ENCODE data around the gene CIAO3. TPM values are rescaled to one million over a fixed set of nuclear protein-coding genes. Genes with fewer than 3 reads are reported as not detected.
A peak's percentile ranks its signal among the peaks of the same experiment; 100 is the strongest.

Gene CIAO3
- total RNA-seq, 2 experiments from 2014 or later = 31.8 to 32.2 TPM

- peak overlapping the region; percentile 84 for H3K4me3 Mint-ChIP-seq
- intact Hi-C loops (cut with micrococcal nuclease) = no loop called here
- H3K4me1 Mint-ChIP-seq (ENCODE audit: low read depth) = peaks cover 14% of the 10 kb centered on the region
- ChIA-PET POLR2A (interaction anchor here (0.6 to 1.7 kb wide), 2 partner anchors 9 to 615 kb away, joined by 3 to 12 read pairs; partner anchors contain the start of gene STUB1), CTCF (interaction anchor here (1.1 kb wide), 1 partner anchor 23 kb away, joined by 3 read pairs; no protein-coding TSS in a partner anchor)
- no peaks in the 10 kb centered on the region for H3K9me3 Mint-ChIP-seq
- DNase-seq = no peak
- H3K27me3 Mint-ChIP-seq = no peaks in the 10 kb centered on the region
- peak overlapping the region; percentile 81 for H3K27ac Mint-ChIP-seq
- H3K36me3 Mint-ChIP-seq = peaks cover 4% of the 10 kb centered on the region
Observed at GRCh38 chr16:689175-689897, 51.5 kb downstream of the CIAO3 start.

- POLR2A ChIA-PET = no interaction called here
- no peaks in the 10 kb centered on the region for H3K27me3 Mint-ChIP-seq
- intact Hi-C loops (cut with micrococcal nuclease) = no loop called here
- peaks cover 21% of the 10 kb centered on the region for H3K4me1 Mint-ChIP-seq (ENCODE audit: low read depth)
- no peaks in the 10 kb centered on the region for H3K9me3 Mint-ChIP-seq
- peaks cover 8% of the 10 kb centered on the region for H3K36me3 Mint-ChIP-seq
- H3K27ac Mint-ChIP-seq = no peak overlapping the region
- no peak for DNase-seq
- CTCF ChIA-PET = interaction anchor here (0.7 kb wide), 1 partner anchor 20 kb away, joined by 3 read pairs; the partner anchor contains the start of gene RHOT2
- H3K4me3 Mint-ChIP-seq = no peak overlapping the region
Observed at GRCh38 chr16:687499-687898, 53.3 kb downstream of the CIAO3 start.

- no peak for DNase-seq
- Mint-ChIP-seq H3K36me3 (peaks cover 15% of the 10 kb centered on the region), H3K4me1 (ENCODE audit: low read depth) (peaks cover 30% of the 10 kb centered on the region), H3K9me3 (no peaks in the 10 kb centered on the region), H3K4me3 (no peak overlapping the region), H3K27me3 (no peaks in the 10 kb centered on the region), H3K27ac (no peak overlapping the region)
- ChIA-PET POLR2A (no interaction called here), CTCF (interaction anchor here (0.8 kb wide), 1 partner anchor 10 kb away, joined by 3 read pairs; no protein-coding TSS in a partner anchor)
- intact Hi-C loops (cut with micrococcal nuclease) = no loop called here
Observed at GRCh38 chr16:686459-687260, 54.1 kb downstream of the CIAO3 start.

GRCh38 chr16:685967-686366 is 54.8 kb downstream of the CIAO3 start:
- Mint-ChIP-seq H3K27me3 (no peaks in the 10 kb centered on the region), H3K36me3 (peaks cover 20% of the 10 kb centered on the region), H3K9me3 (no peaks in the 10 kb centered on the region), H3K4me1 (ENCODE audit: low read depth) (peaks cover 37% of the 10 kb centered on the region), H3K4me3 (no peak overlapping the region), H3K27ac (no peak overlapping the region)
- intact Hi-C loops (cut with micrococcal nuclease) = loop anchor here (2.0 kb wide), 1 partner anchor 49 kb away; the partner anchor contains the start of gene METTL26
- ChIA-PET CTCF (interaction anchor here (0.8 kb wide), 1 partner anchor 10 kb away, joined by 3 read pairs; no protein-coding TSS in a partner anchor), POLR2A (no interaction called here)
- no peak for DNase-seq

GRCh38 chr16:684961-685696 is 55.7 kb downstream of the CIAO3 start:
- intact Hi-C loops (cut with micrococcal nuclease) = loop anchor here (2.0 to 5.0 kb wide), 2 partner anchors 48 to 98 kb away; partner anchors contain the start of gene METTL26
- H3K4me3 Mint-ChIP-seq = no peak overlapping the region

GRCh38 chr16:684071-684794 is 56.6 kb downstream of the CIAO3 start, which contains the start of gene JMJD8:
Gene JMJD8, minus strand, starts transcription at chr16:684334. Its CDS starts 15 bp downstream, at chr16:684319.
- Mint-ChIP-seq H3K27me3 (no peaks in the 10 kb centered on the region), H3K9me3 (no peaks in the 10 kb centered on the region), H3K4me3 (peak within 1 kb of the TSS; percentile 82), H3K36me3 (peaks cover 21% of the 10 kb centered on the region), H3K4me1 (ENCODE audit: low read depth) (peaks cover 37% of the 10 kb centered on the region), H3K27ac (peak within 1 kb of the TSS; percentile 74)
- peak; percentile 98 for DNase-seq
- intact Hi-C loops (cut with micrococcal nuclease) = loop anchor here (2.0 to 5.0 kb wide), 2 partner anchors 47 to 97 kb away; partner anchors contain the start of gene METTL26
- CTCF ChIA-PET = no interaction called here
- POLR2A ChIA-PET = interaction anchor here (0.5 to 1.3 kb wide), 4 partner anchors 8 to 95 kb away, joined by 3 read pairs; partner anchors contain the start of genes RHBDL1 and RHOT2

More at GRCh38 chr16:684961-685696, 55.7 kb downstream of the CIAO3 start:
- H3K27ac Mint-ChIP-seq = no peak overlapping the region
- H3K36me3 Mint-ChIP-seq = peaks cover 21% of the 10 kb centered on the region
- ChIA-PET POLR2A (no interaction called here), CTCF (no interaction called here)
- H3K4me1 Mint-ChIP-seq (ENCODE audit: low read depth) = peaks cover 38% of the 10 kb centered on the region
- DNase-seq = no peak
- no peaks in the 10 kb centered on the region for H3K27me3 Mint-ChIP-seq
- no peaks in the 10 kb centered on the region for H3K9me3 Mint-ChIP-seq

GRCh38 chr16:683396-684070 is 57.3 kb downstream of the CIAO3 start:
- Mint-ChIP-seq H3K27me3 (no peaks in the 10 kb centered on the region), H3K36me3 (peaks cover 21% of the 10 kb centered on the region), H3K27ac (peak overlapping the region; percentile 64), H3K4me3 (peak overlapping the region; percentile 82), H3K9me3 (no peaks in the 10 kb centered on the region), H3K4me1 (ENCODE audit: low read depth) (peaks cover 33% of the 10 kb centered on the region)
- ChIA-PET CTCF (no interaction called here), POLR2A (interaction anchor here (0.6 to 1.3 kb wide), 3 partner anchors 8 to 95 kb away, joined by 3 read pairs; partner anchors contain the start of genes RHBDL1 and RHOT2)
- no peak for DNase-seq
- intact Hi-C loops (cut with micrococcal nuclease) = loop anchor here (2.0 to 5.0 kb wide), 2 partner anchors 47 to 96 kb away; partner anchors contain the start of gene METTL26

- intact Hi-C loops (cut with micrococcal nuclease) = loop anchor here (5.0 kb wide), 1 partner anchor 95 kb away; no protein-coding TSS in a partner anchor
- Mint-ChIP-seq H3K27me3 (no peaks in the 10 kb centered on the region), H3K27ac (peak overlapping the region; percentile 64), H3K9me3 (no peaks in the 10 kb centered on the region), H3K36me3 (peaks cover 21% of the 10 kb centered on the region), H3K4me3 (peak overlapping the region; percentile 82), H3K4me1 (ENCODE audit: low read depth) (peaks cover 33% of the 10 kb centered on the region)
- POLR2A ChIA-PET = no interaction called here
- no peak for DNase-seq
- CTCF ChIA-PET = interaction anchor here (0.6 kb wide), 1 partner anchor 42 kb away, joined by 3 read pairs; no protein-coding TSS in a partner anchor
Observed at GRCh38 chr16:682493-683395, 58.1 kb downstream of the CIAO3 start.

GRCh38 chr16:681746-682427 is 58.9 kb downstream of the CIAO3 start:
- CTCF ChIA-PET = interaction anchor here (0.6 to 1.6 kb wide), 4 partner anchors 30 to 102 kb away, joined by 3 to 4 read pairs (median 4); no protein-coding TSS in a partner anchor
- Mint-ChIP-seq H3K27me3 (no peaks in the 10 kb centered on the region), H3K9me3 (no peaks in the 10 kb centered on the region), H3K36me3 (peaks cover 19% of the 10 kb centered on the region), H3K27ac (peak overlapping the region; percentile 51), H3K4me3 (peak overlapping the region; percentile 82), H3K4me1 (ENCODE audit: low read depth) (peaks cover 35% of the 10 kb centered on the region)
- no peak for DNase-seq
- intact Hi-C loops (cut with micrococcal nuclease) = loop anchor here (5.0 kb wide), 1 partner anchor 95 kb away; no protein-coding TSS in a partner anchor
- POLR2A ChIA-PET = interaction anchor here (0.7 to 1.8 kb wide), 2 partner anchors 8 to 13 kb away, joined by 3 to 12 read pairs; partner anchors contain the start of gene WDR24

Data from activated CD4-positive, alpha-beta memory T cell treated with anti-CD3 and anti-CD28 coated beads for 36 hours (primary cell).